ENCODE data around the gene CCDC27.
"Not testable (repeated sequence)": the region's sequence is repeated elsewhere in the genome, so short reads cannot be mapped to it uniquely, and the experiment has no call there.

The CCDC27 gene

GRCh38 chr1:3740042-3740441, 12.2 kb upstream of the CCDC27 start:
- FAIRE-seq, result no peak

- no peak for FAIRE-seq
Measured at GRCh38 chr1:3740752-3741151, 11.5 kb upstream of the CCDC27 start.

- no peak for FAIRE-seq
Measured at GRCh38 chr1:3741566-3742438, 10.4 kb upstream of the CCDC27 start.

GRCh38 chr1:3742439-3743298, 9.6 kb upstream of the CCDC27 start:
- FAIRE-seq, result no peak

- FAIRE-seq, result no peak
Measured at GRCh38 chr1:3743421-3743820, 8.8 kb upstream of the CCDC27 start.

GRCh38 chr1:3743826-3744225, 8.4 kb upstream of the CCDC27 start:
- no peak for FAIRE-seq

- FAIRE-seq, result no peak
Measured at GRCh38 chr1:3744646-3745045, 7.6 kb upstream of the CCDC27 start.

- FAIRE-seq, result no peak
Measured at GRCh38 chr1:3745071-3745470, 7.2 kb upstream of the CCDC27 start.

GRCh38 chr1:3745590-3746381, 6.5 kb upstream of the CCDC27 start:
- no peak for FAIRE-seq

- FAIRE-seq, result no peak
Measured at GRCh38 chr1:3746389-3746829, 5.8 kb upstream of the CCDC27 start.

- FAIRE-seq, result no peak
Measured at GRCh38 chr1:3746830-3747521, 5.3 kb upstream of the CCDC27 start.

GRCh38 chr1:3747522-3747848, 4.8 kb upstream of the CCDC27 start:
- no peak for FAIRE-seq

- no peak for FAIRE-seq
Measured at GRCh38 chr1:3747903-3748302, 4.3 kb upstream of the CCDC27 start.

GRCh38 chr1:3748316-3748900, 3.8 kb upstream of the CCDC27 start:
- FAIRE-seq, result not testable (repeated sequence)

- no peak for FAIRE-seq
Measured at GRCh38 chr1:3749512-3749911, 2.7 kb upstream of the CCDC27 start.

GRCh38 chr1:3750741-3751140, 1.5 kb upstream of the CCDC27 start:
- no peak for FAIRE-seq

GRCh38 chr1:3753656-3754454, 1.6 kb downstream of the CCDC27 start:
- no peak for FAIRE-seq

GRCh38 chr1:3756394-3756793, 4.1 kb downstream of the CCDC27 start:
- no peak for FAIRE-seq

- FAIRE-seq, result no peak
Measured at GRCh38 chr1:3759164-3759563, 6.9 kb downstream of the CCDC27 start.

- no peak for FAIRE-seq
Measured at GRCh38 chr1:3759796-3760195, 7.5 kb downstream of the CCDC27 start.

GRCh38 chr1:3761296-3762010, 9.2 kb downstream of the CCDC27 start:
- no peak for FAIRE-seq
